Mesenchymal stem cell (in vitro differentiated cells and primary cell): ENCODE data around the gene METTL5.

Experiments
- DNase-seq: peaks from one replicate; pipeline ENCODE4 v3.0.0-alpha.2; 2013
- H2AFZ ChIP-seq: one replicate; pipeline ENCODE4 v1.6.1; 2013; ENCODE audit warnings: low read depth, mild to moderate bottlenecking, control low read depth, inconsistent platforms, low read length, moderate library complexity
- H2AK5ac ChIP-seq: 2 replicates; pipeline ENCODE4 v1.6.1; 2013; ENCODE audit warnings: low read length, moderate library complexity, mild to moderate bottlenecking, inconsistent platforms; ENCODE audit not compliant: severe bottlenecking
- H2BK120ac ChIP-seq: one replicate; pipeline ENCODE4 v1.6.1; 2013; ENCODE audit warnings: low read depth, mild to moderate bottlenecking, inconsistent platforms, low read length, moderate library complexity
- H2BK12ac ChIP-seq, 2 experiments: one replicate each; pipeline ENCODE4 v1.6.1; 2013; ENCODE audit warnings: inconsistent platforms in 2 of 2, low read length in 2 of 2, mild to moderate bottlenecking in 2 of 2, moderate library complexity in 2 of 2, control low read depth in 1 of 2
- H2BK15ac ChIP-seq: one replicate; pipeline ENCODE4 v1.6.1; 2013; ENCODE audit warnings: mild to moderate bottlenecking, low read depth, inconsistent platforms; ENCODE audit not compliant: poor library complexity, severe bottlenecking
- H2BK5ac ChIP-seq: 2 replicates; pipeline ENCODE4 v1.6.1; 2013; ENCODE audit warnings: low read depth, mild to moderate bottlenecking, low read length, control low read depth, inconsistent platforms; ENCODE audit not compliant: poor library complexity, severe bottlenecking
- H3K14ac ChIP-seq, 2 experiments: one replicate each; pipeline ENCODE4 v1.6.1; 2013; ENCODE audit warnings: inconsistent platforms in 2 of 2, low read length in 2 of 2, control low read depth in 1 of 2, mild to moderate bottlenecking in 1 of 2, moderate library complexity in 1 of 2
- H3K18ac ChIP-seq, 2 experiments: one replicate each; pipeline ENCODE4 v1.6.1; 2013; ENCODE audit warnings: inconsistent platforms in 2 of 2, low read length in 2 of 2, control low read depth in 1 of 2, low read depth in 1 of 2, mild to moderate bottlenecking in 1 of 2
- H3K23ac ChIP-seq, 2 experiments: one replicate each; pipeline ENCODE4 v1.6.1; 2013; ENCODE audit warnings: inconsistent platforms in 2 of 2, low read length in 2 of 2, mild to moderate bottlenecking in 2 of 2, moderate library complexity in 2 of 2, control low read depth in 1 of 2
- H3K27ac ChIP-seq: 2 replicates; pipeline ENCODE4 v1.5.1; 2013; ENCODE audit warnings: mild to moderate bottlenecking, moderate library complexity, low read length, control low read depth, inconsistent platforms; ENCODE audit not compliant: poor library complexity, severe bottlenecking
- H3K27me3 ChIP-seq, 2 experiments: 2 replicates each; pipeline versions ENCODE4 v1.6.1 to v1.7.0; 2013; ENCODE audit warnings: low read length in 2 of 2, mild to moderate bottlenecking in 2 of 2, moderate library complexity in 2 of 2, control low read depth in 1 of 2, inconsistent platforms in 1 of 2; ENCODE audit not compliant: control insufficient read depth in 1 of 2, insufficient read depth in 1 of 2
- H3K36me3 ChIP-seq, 2 experiments: 2 replicates each; pipeline versions ENCODE4 v1.6.1 to v1.7.0; 2013; ENCODE audit warnings: low read length in 2 of 2, control low read depth in 1 of 2, inconsistent platforms in 1 of 2, low read depth in 1 of 2, mild to moderate bottlenecking in 1 of 2; ENCODE audit not compliant: insufficient read depth in 2 of 2, control insufficient read depth in 1 of 2
- H3K4ac ChIP-seq, 2 experiments: one replicate each; pipeline ENCODE4 v1.6.1; 2013; ENCODE audit warnings: inconsistent platforms in 2 of 2, low read length in 2 of 2, mild to moderate bottlenecking in 2 of 2, moderate library complexity in 2 of 2, control low read depth in 1 of 2, low read depth in 1 of 2
- H3K4me1 ChIP-seq: 2 replicates; pipeline ENCODE4 v1.6.1; 2013; ENCODE audit warnings: low read depth, low read length, control low read depth; ENCODE audit not compliant: control insufficient read depth, insufficient read depth
- H3K4me2 ChIP-seq: 2 replicates; pipeline ENCODE4 v1.6.1; 2013; ENCODE audit warnings: low read length, mild to moderate bottlenecking, inconsistent platforms; ENCODE audit not compliant: poor library complexity, severe bottlenecking
- H3K4me3 ChIP-seq, 2 experiments: 2 replicates each; pipeline versions ENCODE4 v1.5.1 to v1.7.0; 2013; ENCODE audit warnings: low read length in 2 of 2, mild to moderate bottlenecking in 2 of 2, control low read depth in 1 of 2, low read depth in 1 of 2; ENCODE audit not compliant: insufficient read depth in 1 of 2
- H3K79me1 ChIP-seq: replicated peaks from 2 replicates; pipeline ENCODE4 v1.6.1; 2013; ENCODE audit warnings: mild to moderate bottlenecking, control low read depth, low read length, inconsistent platforms; ENCODE audit not compliant: poor library complexity, severe bottlenecking
- H3K9ac ChIP-seq: 2 replicates; pipeline ENCODE4 v1.7.0; 2013; ENCODE audit warnings: mild to moderate bottlenecking, low read length, moderate library complexity
- H3K9me3 ChIP-seq: 2 replicates; pipeline ENCODE4 v1.7.0; 2013; ENCODE audit warnings: mild to moderate bottlenecking, low read length; ENCODE audit not compliant: control insufficient read depth
- H4K8ac ChIP-seq: one replicate; pipeline ENCODE4 v1.6.1; 2013; ENCODE audit warnings: inconsistent platforms, mild to moderate bottlenecking, low read length, moderate library complexity
- H4K91ac ChIP-seq: one replicate; pipeline ENCODE4 v1.6.1; 2013; ENCODE audit warnings: mild to moderate bottlenecking, low read length, inconsistent platforms
- WGBS: methylation state at CpG from one replicate; pipeline ENCODE4 v1.1.7; 2013; ENCODE audit warnings: mixed read lengths; 5-methylcytosine and 5-hydroxymethylcytosine counted together

METTL5 gene

DNA sequence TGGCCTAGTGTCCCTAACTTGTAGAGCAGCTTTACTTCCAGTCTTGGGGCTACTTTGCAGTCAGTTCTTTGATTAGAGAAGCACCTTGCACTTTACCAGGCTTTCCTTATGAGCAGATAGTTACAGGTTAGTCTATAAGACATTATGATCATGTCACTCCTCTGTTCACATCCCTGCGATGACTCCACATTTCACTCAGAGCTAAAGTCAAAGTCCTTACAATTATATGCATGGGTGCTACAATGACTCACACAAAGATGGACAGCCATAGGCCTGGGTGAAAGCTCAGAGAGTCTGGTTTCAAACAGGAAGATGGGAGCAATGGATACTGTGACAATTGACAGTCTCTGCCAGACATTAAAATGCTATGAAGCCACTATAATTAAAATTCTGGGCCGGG, 53.1 kb downstream of the METTL5 start:
- Histone ChIP-seq H3K14ac (no peak overlapping the region), H3K4me3 (no peak overlapping the region), H3K23ac (no peak overlapping the region), H3K4me2 (no peak overlapping the region), H3K79me1 (no peaks in the 10 kb centered on the region), H2AFZ (no peak overlapping the region), H3K9ac (no peak overlapping the region), H3K9me3 (no peaks in the 10 kb centered on the region), H2BK120ac (no peak overlapping the region), H2BK12ac (no peak overlapping the region), H3K36me3 (no peaks in the 10 kb centered on the region), H4K8ac (no peak overlapping the region), H2BK5ac (no peak overlapping the region), H3K27me3 (peaks cover 0 to 19% of the 10 kb centered on the region in 2 experiments), H3K4ac (no peak overlapping the region), H3K4me1 (no peaks in the 10 kb centered on the region), H2AK5ac (no peak overlapping the region), H4K91ac (no peak overlapping the region), H3K18ac (no peak overlapping the region), H3K27ac (no peak overlapping the region), H2BK15ac (no peak overlapping the region)
- DNase-seq, result no peak
- 100% methylated on average over 2 of the region's 2 CpGs for WGBS

GRCh38 chr2:169771021-169771420, 53.7 kb downstream of the METTL5 start:
- H2BK5ac ChIP-seq, result no peak overlapping the region
- H4K8ac ChIP-seq, result no peak overlapping the region
- DNase-seq, result no peak
- no peak overlapping the region for H2BK12ac ChIP-seq
- H3K4me1 ChIP-seq, result no peaks in the 10 kb centered on the region
- H3K79me1 ChIP-seq, result no peaks in the 10 kb centered on the region
- H2AK5ac ChIP-seq, result no peak overlapping the region
- H4K91ac ChIP-seq, result no peak overlapping the region
- H2AFZ ChIP-seq, result no peak overlapping the region
- H3K36me3 ChIP-seq, result no peaks in the 10 kb centered on the region
- H3K4me3 ChIP-seq, result no peak overlapping the region
- no peak overlapping the region for H3K4ac ChIP-seq
- H2BK120ac ChIP-seq, result no peak overlapping the region
- no peak overlapping the region for H3K14ac ChIP-seq
- no peak overlapping the region for H2BK15ac ChIP-seq
- WGBS, result 91% methylated on average over 4 of the region's 5 CpGs
- H3K27ac ChIP-seq, result no peak overlapping the region
- H3K23ac ChIP-seq, result no peak overlapping the region
- no peak overlapping the region for H3K9ac ChIP-seq
- peaks cover 0 to 19% of the 10 kb centered on the region in 2 experiments for H3K27me3 ChIP-seq
- H3K9me3 ChIP-seq, result no peaks in the 10 kb centered on the region
- no peak overlapping the region for H3K18ac ChIP-seq
- no peak overlapping the region for H3K4me2 ChIP-seq

GRCh38 chr2:169768262-169768995, 56.3 kb downstream of the METTL5 start:
- Histone ChIP-seq H3K27me3 (peaks cover 0 to 19% of the 10 kb centered on the region in 2 experiments), H3K27ac (no peak overlapping the region), H4K91ac (no peak overlapping the region), H3K18ac (no peak overlapping the region), H2BK120ac (no peak overlapping the region), H2AFZ (no peak overlapping the region), H3K36me3 (no peaks in the 10 kb centered on the region), H3K9me3 (no peaks in the 10 kb centered on the region), H2BK5ac (no peak overlapping the region), H2BK15ac (no peak overlapping the region), H3K4ac (no peak overlapping the region), H3K4me2 (no peak overlapping the region), H3K23ac (no peak overlapping the region), H3K4me3 (peak overlapping the region in 1 of 2 experiments; percentile 70), H2AK5ac (no peak overlapping the region), H3K9ac (peak overlapping the region; percentile 32), H3K4me1 (peaks cover 3% of the 10 kb centered on the region), H2BK12ac (no peak overlapping the region), H4K8ac (no peak overlapping the region), H3K14ac (no peak overlapping the region), H3K79me1 (no peaks in the 10 kb centered on the region)
- no peak for DNase-seq
- WGBS, result 97% methylated on average over 72 of the region's 72 CpGs

- no peak overlapping the region for H2BK120ac ChIP-seq
- 55% methylated on average over 11 of the region's 12 CpGs for WGBS
Measured at GRCh38 chr2:169767243-169767888, 57.3 kb downstream of the METTL5 start.

More at GRCh38 chr2:169767243-169767888, 57.3 kb downstream of the METTL5 start:
- Histone ChIP-seq H2AFZ (no peak overlapping the region), H3K27ac (no peak overlapping the region), H3K4me2 (no peak overlapping the region), H3K9ac (no peak overlapping the region), H2BK5ac (no peak overlapping the region), H4K91ac (no peak overlapping the region), H4K8ac (no peak overlapping the region), H3K9me3 (no peaks in the 10 kb centered on the region), H3K4me3 (no peak overlapping the region), H3K14ac (no peak overlapping the region), H3K27me3 (peaks cover 0 to 19% of the 10 kb centered on the region in 2 experiments), H2AK5ac (no peak overlapping the region), H3K4ac (no peak overlapping the region), H3K18ac (no peak overlapping the region), H3K36me3 (no peaks in the 10 kb centered on the region), H3K4me1 (peaks cover 3% of the 10 kb centered on the region), H3K79me1 (no peaks in the 10 kb centered on the region), H2BK15ac (no peak overlapping the region), H2BK12ac (no peak overlapping the region), H3K23ac (no peak overlapping the region)
- DNase-seq, result peak; percentile 53
